ENCODE data around the gene PRF1.
"Not testable (repeated sequence)": the region's sequence is repeated elsewhere in the genome, so short reads cannot be mapped to it uniquely, and the experiment has no call there.

PRF1 gene

DNA sequence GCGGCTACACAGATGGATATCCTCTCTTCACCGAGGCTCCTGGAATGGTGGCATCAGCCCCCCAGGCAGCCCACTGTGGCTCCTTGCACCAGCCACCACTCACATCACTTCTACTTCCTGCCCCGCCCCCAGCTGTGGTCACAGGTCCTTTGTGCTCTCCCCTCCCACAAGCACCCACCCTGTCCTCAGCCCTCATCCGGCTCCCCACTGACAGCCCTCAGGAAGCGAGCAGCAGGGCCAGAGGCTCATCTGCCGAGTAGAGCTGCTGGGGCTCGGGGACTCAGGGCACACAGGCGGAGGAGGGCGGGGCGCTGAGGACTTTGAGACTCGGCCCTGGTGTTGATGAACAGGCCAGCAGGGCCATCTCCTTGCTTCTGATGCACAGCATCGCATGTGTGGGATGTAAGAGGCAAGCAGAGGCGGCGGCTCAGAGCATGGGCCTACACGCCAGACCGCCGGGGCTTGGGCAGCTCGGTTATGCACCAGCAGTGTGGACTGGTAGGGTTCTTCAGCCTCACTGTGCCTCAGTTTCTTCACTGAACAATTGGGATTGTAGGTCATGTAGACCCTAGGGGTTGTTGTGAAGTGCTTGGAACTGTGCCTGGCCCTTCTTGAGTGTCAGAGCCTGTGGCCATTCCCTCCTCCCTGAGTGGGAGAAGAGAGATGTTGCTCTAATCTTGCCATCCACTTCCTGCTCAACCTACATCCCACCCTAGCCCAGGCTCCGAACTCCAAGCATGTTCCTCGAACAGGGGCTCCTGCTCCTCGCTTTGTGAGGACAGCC lies at the start of gene PRF1:
Gene PRF1, minus strand, starts transcription at position 77 of the 784 bp plus-strand sequence. CDS start 1,839 bp downstream, outside the sequence.
- no peak for DNase-seq

DNA sequence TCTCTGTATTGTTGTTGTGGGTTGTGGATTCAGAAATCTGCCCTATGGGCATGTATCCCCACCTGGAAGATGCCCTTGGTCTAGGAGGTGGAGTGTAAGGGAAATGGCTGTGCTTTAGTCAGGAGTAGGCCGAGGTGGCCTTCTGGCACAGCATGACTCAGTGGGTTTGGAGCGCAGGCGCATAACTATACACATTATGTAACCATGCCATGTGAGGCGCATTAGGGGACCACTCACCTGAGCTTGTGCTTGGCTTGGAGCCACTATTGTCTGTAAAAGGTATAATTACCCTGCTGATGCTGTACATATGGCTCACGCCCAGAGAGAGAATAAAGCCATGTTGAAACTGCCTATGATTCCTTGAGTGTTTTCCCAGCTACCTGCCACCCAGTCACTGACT lies 49.1 kb upstream of the PRF1 start:
- DNase-seq: no peak

DNA sequence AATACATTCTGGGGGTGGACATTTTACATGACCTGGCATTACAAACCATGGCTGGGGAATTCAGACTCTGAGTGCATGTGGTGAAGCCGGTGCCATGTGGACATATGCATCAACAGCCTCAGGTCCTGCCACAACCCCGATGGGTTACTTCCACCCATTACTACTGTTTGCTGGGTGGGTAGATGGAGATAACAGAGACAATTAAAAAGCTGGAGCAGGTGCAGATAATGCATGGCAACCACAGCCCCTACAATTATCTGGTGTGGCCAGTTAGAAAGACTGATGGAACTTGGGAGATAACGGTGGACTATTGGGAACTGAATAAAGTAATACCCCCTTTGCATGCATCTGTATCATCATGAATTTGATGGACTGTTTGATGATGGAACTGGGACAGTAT lies 48.2 kb upstream of the PRF1 start:
- no peak for DNase-seq

GRCh38 chr10:70650104-70650503 lies 47.6 kb upstream of the PRF1 start:
- no peak for DNase-seq

- no peak for DNase-seq
Measured at GRCh38 chr10:70649526-70649925, 47.0 kb upstream of the PRF1 start.

DNA sequence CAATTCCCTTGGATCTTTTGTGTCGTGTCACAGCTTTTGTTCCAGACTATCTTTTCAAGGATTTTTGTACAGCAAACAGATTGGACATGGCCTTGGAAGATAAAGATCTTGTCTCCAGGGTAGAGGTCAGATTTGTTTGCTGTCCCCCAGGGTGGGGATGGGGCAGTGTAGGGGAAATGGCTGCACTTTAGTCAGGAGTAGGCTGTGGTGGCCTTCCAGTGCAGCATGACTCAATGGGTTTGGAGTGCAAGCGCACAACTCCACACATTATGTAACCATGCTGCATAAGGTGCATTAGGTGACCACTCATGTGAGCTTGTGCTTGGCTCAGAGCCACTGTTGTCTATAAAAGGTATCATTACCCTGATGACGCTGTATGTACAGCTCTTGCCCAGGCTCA lies 45.9 kb upstream of the PRF1 start:
- no peak for DNase-seq

DNA sequence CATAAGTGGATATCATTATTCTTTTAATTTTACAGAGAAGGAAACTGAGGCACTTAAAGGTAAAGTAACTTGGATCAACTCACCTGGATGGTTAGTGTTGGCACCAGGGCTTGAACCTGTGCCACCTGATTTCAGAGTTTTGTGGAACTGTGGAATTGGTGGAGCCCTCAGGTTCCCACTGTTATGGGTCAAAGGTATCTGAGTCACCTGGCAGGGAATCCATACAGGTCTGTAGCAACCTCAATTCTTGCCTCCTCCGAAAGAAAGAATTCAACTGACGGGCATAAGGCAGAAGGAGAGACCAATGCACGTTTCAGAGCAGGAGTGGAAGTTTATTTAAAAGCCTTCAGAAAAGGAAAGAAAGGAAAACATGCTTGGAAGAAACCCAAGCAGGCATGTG lies 44.5 kb upstream of the PRF1 start:
- DNase-seq: no peak

DNA sequence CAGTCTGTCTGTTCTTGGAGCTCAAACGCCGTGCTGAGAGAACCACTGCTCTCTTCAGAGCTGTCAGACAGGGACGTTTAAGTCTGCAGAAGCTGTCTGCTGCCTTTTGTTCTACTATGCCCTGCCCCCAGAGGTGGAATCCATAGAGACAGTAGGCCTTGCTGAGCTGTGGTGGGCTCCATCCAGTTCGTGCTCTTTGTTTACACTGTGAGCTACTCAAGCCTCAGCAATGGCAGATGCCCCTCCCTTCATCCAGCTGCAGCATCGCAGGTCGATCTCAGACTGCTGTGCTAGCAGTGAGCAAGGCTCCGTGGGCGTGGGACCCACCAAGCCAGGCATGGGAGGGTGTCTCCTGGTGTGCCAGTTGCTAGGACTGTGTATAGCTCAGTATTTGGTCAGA lies 42.4 kb upstream of the PRF1 start:
- not testable (repeated sequence) for DNase-seq

DNA sequence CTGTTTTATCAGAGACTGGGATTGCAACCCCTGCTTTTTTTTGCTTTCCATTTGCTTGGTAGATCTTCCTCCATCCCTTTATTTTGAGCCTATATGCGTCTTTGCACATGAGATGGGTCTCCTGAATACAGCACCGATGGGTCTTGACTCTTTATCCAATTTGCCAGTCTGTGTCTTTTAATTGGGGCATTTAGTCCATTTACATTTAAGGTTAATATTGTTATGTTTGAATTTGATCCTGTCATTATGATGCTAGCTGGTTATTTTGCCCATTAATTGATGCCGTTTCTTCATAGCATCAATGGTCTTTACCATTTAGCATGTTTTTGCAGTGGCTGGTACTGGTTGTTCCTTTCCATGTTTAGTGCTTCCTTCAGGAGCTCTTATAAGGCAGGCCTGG lies 40.7 kb upstream of the PRF1 start:
- not testable (repeated sequence) for DNase-seq

DNA sequence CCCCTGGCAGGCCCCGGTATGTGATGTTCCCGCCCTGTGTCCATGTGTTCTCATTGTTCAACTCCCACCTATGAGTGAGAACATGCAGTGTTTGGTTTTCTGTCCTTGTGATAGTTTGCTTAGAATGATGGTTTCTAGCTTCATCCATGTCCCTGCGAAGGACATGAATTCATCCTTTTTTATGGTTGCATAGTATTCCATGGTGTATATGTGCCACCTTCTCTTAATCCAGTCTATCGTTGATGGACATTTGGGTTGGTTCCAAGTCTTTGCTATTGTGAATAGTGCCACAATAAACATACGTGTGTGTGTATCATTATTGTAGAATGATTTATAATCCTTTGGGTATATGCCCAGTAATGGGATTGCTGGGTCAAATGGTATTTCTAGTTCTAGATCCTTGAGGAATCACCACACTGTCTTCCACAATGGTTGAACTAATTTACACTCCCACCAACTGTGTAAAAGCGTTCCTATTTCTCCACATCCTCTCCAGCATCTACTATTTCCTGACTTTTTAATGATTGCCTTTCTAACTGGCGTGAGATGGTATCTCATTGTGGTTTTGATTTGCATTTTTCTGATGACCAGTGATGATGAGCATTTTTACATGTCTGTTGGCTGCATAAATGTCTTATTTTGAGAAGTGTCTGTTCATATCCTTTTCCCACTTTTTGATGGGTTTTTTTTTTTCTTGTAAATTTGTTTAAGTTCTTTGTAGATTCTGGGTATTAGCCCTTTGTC lies 37.3 kb upstream of the PRF1 start:
- not testable (repeated sequence) for DNase-seq

- not testable (repeated sequence) for DNase-seq
Measured at GRCh38 chr10:70634515-70634914, 32.0 kb upstream of the PRF1 start.

GRCh38 chr10:70634011-70634410 lies 31.5 kb upstream of the PRF1 start:
- no peak for DNase-seq

DNA sequence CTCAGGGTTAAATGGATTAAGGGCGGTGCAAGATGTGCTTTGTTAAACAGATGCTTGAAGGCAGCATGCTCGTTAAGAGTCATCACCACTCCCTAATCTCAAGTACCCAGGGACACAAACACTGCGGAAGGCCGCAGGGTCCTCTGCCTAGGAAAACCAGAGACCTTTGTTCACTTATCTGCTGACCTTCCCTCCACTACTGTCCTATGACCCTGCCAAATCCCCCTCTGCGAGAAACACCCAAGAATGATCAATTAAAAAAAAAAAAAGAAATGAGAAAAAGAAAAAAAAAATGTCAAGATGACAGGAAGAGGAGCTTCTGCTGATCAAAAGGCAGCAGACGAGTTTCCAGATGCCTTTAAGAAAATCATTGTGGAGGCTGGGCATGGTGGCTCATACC lies 29.2 kb upstream of the PRF1 start:
- not testable (repeated sequence) for DNase-seq

DNA sequence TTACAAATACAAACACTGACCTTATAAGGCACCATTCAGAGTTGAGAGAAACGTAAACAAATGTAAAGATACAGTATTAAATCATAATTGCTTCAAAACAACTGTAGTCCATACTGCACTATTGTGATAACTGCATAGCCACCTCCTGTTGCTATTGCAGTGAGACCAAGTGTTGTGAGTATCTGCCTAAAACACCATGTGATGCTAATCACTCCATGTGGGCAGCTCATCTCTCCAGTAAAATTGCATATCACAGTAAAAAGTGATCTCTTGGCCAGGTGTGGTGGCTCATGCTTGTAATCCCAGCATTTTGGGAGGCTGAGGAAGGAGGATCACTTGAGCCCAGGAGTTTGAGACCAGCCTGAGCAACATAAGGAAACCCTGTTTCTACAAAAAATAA lies 26.8 kb upstream of the PRF1 start:
- no peak for DNase-seq

DNA sequence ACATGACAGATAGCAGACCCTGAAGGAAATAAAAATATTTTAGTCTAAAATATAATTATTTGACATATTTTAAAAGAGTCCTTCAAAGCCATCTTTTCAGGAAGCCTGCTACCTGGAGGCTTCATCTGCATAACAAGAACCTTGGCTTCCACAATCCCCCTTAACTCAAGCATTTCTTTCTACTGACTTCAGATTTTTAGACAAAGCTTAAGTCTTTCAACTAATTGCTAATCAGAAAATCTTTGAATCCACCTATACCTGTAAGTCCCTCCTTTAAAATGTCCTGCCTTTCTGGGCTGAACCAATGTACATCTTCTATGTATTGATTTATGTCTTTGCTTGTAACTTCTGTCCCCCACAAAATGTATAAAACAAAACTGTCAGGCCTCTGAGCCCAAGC lies 23.5 kb upstream of the PRF1 start:
- no peak for DNase-seq

- DNase-seq: no peak
Measured at GRCh38 chr10:70622981-70623844, 20.7 kb upstream of the PRF1 start.

DNA sequence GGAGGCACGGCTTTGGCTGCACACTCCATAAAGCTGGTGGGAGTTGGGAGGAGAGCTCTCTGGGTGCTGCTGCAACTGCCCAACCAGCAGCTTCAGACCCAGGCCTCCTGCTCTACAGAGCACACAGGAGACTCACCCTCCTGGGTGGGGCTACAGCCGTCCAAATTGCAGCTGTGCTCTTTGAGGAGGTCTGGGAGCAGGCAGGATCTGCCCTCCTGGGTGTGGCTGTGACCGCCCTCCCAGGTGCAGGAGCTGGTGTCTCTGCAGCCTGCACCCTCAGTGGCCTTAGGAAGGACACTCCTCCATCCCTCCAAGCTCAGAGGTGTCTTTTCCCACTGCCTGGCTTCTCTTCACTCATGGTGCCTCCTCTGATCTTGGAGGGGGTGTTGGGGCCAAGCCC lies 20.0 kb upstream of the PRF1 start:
- no peak for DNase-seq

DNA sequence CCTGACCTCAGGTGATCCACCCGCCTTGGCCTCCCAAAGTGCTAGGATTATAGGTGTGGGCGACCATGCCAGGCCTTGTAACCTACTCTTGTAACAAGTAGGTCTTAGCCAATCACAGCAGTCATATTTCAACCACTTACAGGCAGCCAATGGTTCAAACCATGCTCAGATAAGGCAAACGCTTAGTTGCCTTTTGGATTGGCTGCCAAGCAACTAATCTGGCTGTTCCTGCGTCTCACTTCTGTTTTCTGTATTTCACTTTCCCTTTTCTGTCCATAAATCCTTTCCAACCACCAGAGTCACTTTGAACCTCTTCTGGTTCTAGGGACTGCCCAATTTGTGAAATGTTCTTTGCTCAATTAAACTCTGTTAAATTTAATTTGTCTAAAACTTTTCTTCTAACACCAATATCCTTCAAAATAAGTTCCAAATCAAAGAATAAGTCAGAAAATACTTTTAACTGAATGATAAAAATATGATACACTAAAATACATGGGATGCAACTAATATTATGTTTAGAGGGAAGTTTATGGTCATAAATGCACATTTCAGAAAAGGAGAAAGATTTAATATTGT lies 19.1 kb upstream of the PRF1 start:
- DNase-seq: no peak

DNA sequence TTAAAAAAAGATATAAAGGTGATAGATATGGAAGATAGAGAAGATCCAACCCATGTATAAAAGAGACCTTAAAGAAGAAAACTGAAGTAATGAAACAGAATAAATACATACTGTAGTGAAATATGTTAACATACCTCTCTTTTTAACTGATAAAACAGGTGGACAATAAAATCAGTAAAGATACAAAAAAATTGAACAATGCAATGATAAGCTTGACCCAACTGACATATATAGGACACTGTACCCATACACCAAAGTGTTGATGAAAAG lies 17.4 kb upstream of the PRF1 start:
- DNase-seq: no peak

DNA sequence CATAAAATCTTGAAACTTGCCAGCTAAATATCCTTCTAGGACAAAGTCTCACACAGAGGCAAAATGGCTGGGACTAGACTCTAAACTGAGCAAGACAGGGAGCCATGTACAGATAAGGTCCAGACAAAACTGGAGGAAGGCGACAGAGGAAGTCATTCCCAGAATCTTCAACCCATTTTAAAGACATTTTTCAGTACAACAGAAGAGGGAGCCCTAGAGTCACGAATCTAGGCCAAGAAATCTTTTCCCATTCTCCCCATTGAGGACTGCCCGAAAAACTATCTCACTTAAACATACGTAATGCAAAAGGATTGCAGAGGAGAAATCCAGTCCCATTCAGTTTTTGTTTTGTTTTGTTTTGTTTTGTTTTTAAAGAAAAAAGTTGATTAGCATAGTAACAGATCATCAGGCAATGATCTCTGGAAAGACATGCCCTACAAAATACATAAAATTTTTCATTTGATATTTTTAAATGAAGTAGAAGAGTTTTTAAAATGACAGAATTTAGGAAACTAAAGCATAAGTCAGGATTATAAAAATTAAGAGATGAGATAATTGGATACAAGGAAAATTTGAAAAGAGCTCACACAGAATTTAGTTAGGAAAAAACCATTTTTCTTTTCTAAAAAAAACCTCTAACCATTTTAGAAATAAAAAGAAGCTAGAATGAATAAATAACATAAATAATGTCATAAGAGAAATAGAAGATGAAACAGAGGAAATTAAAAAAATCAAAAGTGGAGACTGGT lies 16.9 kb upstream of the PRF1 start:
- no peak for DNase-seq

DNA sequence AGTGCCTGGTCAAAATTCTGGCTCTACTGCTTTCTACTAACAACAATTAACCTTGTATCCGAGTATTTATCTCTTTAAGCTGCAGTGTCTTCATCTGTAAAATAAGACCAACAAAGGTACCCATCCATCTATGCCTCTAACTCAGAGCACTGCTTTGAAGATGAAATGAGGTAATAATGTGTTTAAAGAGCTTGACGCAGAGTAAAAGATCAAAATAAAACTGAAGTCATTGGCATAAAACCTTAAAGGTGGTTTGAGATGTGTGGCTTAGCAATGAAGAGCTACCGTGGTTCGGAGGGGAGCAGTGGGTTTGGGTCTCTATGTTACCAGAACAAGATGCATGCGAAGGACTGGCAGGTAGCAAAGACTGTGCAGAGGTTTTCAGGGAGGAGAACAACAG lies 16.1 kb upstream of the PRF1 start:
- no peak for DNase-seq

DNA sequence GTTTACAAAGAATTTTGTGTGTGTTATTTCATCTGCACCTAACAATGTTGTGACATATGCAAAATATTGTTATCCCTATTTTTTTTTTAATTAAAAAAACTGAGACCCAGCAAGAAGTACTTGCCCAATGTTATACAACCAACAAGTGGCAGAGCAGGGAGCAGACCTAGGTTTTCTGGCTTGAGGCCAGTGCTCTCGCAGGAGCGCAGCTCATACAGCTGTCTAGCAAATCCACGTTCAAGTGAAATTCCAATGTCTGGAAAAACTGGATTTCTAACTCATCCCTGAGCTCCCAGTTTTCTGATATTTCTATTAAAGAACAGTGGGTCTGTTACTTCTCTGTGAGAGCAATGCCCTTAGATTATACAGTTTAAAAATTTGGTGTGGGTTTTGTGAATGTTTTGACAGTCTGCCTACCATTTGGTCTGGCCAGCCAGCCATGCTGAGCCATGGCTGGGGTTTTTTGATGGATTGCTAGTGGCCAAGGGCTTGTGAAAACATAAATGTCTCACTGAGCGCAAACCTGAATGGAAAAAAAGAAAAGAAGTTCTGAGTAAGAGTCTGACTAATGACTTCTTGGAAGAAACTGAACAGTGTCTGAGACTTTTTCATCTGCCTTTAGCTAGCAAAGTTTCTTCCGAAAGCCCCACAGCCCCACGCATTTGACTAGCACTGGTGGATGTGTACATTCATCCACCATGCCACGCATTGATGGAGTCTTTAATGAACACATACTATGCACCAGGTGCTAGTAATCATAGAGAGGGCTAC lies 15.4 kb upstream of the PRF1 start:
- DNase-seq: no peak
